Keratinocyte (primary cell): ENCODE results near the gene SYNDIG1.

Experiments
- CTCF ChIP-seq, 3 experiments: IDR thresholded peaks in 1 of 3; conservative IDR thresholded peaks in 1 of 3; optimal IDR thresholded peaks in 1 of 3; 2 replicates in 2 of 3; 3 replicates in 1 of 3; pipeline versions ENCODE3 to v1.5.1; 2011; ENCODE audit warnings: low read length in 3 of 3, mild to moderate bottlenecking in 3 of 3, moderate library complexity in 2 of 3, control low read depth in 1 of 3, inconsistent platforms in 1 of 3; ENCODE audit not compliant: insufficient read depth in 2 of 3; ENCODE audit errors: extremely low read depth in 1 of 3
- EZH2 ChIP-seq: IDR thresholded peaks from one replicate; pipeline ENCODE4 v1.6.1; 2012; ENCODE audit warnings: inconsistent platforms, mild to moderate bottlenecking, low read length, moderate library complexity

GRCh38 chr20:24684421-24684871 is 215.0 kb downstream of the SYNDIG1 start:
- TF ChIP-seq CTCF (optimal IDR thresholded peaks at IDR 0.05 in 1 of 3, IDR thresholded peaks at IDR 0.05 in 1 of 3, conservative IDR thresholded peaks at IDR 0.05 in 1 of 3; ENCODE audit: extremely low read depth in 1 of 3, insufficient read depth in 2 of 3, low read length in 3 of 3) = no peak
- no peak for TF ChIP-seq EZH2
